ENCODE data around the gene FCMR.

Gene FCMR

DNA sequence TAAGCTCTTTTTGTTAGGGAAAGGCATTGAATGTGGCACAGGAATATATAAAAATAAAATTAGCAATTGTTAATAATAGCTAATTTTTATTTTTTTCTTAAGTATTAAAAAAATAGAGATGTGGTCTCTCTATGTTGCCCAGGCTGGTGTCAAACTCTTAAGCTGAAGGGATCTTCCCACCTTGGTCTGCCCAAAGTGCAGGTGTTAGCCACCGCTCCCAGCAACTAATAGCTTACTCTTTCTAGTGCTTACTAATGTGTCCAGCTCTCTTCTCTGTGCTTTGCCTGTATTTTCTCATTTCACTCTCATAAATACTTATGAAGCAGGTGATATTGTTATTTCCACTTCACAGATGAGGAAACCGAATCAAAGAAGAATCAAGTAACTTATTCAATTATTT is 37.9 kb downstream of the FCMR start:
- Histone ChIP-seq H3K4me3 (ENCODE audit: low read length) (no peak overlapping the region), H3K36me3 (ENCODE audit: insufficient read depth, low read length) (no peaks in the 10 kb centered on the region), H3K9me3 (ENCODE audit: low read length) (no peaks in the 10 kb centered on the region), H3K27me3 (ENCODE audit: insufficient read depth, low read length) (peaks cover 2% of the 10 kb centered on the region), H3K4me1 (ENCODE audit: insufficient read depth, low read length) (no peaks in the 10 kb centered on the region), H2AFZ (ENCODE audit: low read depth, low read length) (no peak overlapping the region)

- Histone ChIP-seq H3K27me3 (ENCODE audit: insufficient read depth, low read length) (peaks cover 2% of the 10 kb centered on the region), H3K36me3 (ENCODE audit: insufficient read depth, low read length) (no peaks in the 10 kb centered on the region), H3K4me3 (ENCODE audit: low read length) (no peak overlapping the region), H2AFZ (ENCODE audit: low read depth, low read length) (no peak overlapping the region), H3K4me1 (ENCODE audit: insufficient read depth, low read length) (no peaks in the 10 kb centered on the region), H3K9me3 (ENCODE audit: low read length) (no peaks in the 10 kb centered on the region)
Observed at GRCh38 chr1:206883160-206883559, 38.6 kb downstream of the FCMR start.

DNA sequence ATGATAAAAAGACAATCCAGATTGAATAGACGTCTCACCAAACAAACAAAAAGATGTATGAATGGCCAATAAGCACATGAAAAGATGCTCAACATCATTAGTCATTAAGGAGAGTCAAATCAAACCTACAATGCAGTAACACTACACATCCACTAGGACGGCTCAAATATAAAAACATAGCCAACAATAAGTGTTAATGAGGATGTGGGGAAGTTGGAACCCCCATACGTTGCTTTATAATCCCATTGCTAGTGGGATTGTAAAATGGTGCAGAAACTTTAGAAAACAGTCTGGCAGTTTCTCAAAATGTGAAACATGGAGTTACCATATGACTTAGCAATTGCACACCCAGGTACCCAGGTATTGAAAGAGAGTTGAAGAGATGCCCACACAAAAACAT is 39.2 kb downstream of the FCMR start:
- Histone ChIP-seq H3K4me1 (ENCODE audit: insufficient read depth, low read length) (no peaks in the 10 kb centered on the region), H2AFZ (ENCODE audit: low read depth, low read length) (no peak overlapping the region), H3K36me3 (ENCODE audit: insufficient read depth, low read length) (no peaks in the 10 kb centered on the region), H3K4me3 (ENCODE audit: low read length) (no peak overlapping the region), H3K9me3 (ENCODE audit: low read length) (no peaks in the 10 kb centered on the region), H3K27me3 (ENCODE audit: insufficient read depth, low read length) (peaks cover 2% of the 10 kb centered on the region)

DNA sequence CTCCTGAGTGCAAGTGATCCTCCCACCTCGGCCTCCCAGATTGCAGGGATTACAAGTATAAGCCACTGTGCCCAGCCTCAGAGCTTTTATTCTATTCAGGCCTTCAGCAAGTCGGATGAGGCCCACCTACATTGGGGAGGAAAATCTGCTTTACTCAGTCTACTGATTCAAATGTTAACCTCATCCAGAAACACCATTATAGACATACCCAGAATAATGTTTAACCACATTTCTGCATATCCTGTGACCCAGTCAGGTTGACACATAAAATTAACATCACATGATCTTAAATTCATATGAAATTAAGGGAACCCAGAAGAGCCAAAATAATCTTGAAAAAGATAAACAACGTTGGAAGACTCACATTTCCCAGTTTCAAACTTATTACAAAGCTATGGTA is 41.4 kb downstream of the FCMR start:
- Histone ChIP-seq H3K9me3 (ENCODE audit: low read length) (no peaks in the 10 kb centered on the region), H2AFZ (ENCODE audit: low read depth, low read length) (no peak overlapping the region), H3K36me3 (ENCODE audit: insufficient read depth, low read length) (no peaks in the 10 kb centered on the region), H3K4me3 (ENCODE audit: low read length) (no peak overlapping the region), H3K27me3 (ENCODE audit: insufficient read depth, low read length) (no peaks in the 10 kb centered on the region), H3K4me1 (ENCODE audit: insufficient read depth, low read length) (no peaks in the 10 kb centered on the region)

DNA sequence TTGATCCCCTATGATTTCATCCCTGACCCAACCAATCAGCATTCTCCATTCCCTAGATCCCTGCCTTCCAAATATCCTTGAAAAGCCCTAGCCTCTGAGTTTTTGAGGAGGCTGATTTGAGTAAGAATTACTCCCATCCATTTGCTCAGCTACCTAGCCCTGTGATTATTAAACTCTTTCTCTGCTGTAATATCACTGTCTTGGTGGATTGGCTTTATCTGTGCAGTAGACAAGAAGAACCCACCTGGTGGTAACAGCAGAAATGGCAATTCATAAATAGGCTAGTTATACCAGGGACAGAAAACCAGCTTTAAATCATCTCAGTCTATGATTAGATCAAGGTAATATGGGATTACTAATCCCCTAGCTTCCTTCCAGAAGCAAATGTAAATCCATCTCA is 43.3 kb downstream of the FCMR start:
- no peaks in the 10 kb centered on the region for H3K27me3 ChIP-seq (ENCODE audit: insufficient read depth, low read length)
- H3K36me3 ChIP-seq (ENCODE audit: insufficient read depth, low read length), result no peaks in the 10 kb centered on the region
- H3K4me3 ChIP-seq (ENCODE audit: low read length), result no peak overlapping the region
- H3K9me3 ChIP-seq (ENCODE audit: low read length), result no peaks in the 10 kb centered on the region
- H3K4me1 ChIP-seq (ENCODE audit: insufficient read depth, low read length), result no peaks in the 10 kb centered on the region
- no peak overlapping the region for H2AFZ ChIP-seq (ENCODE audit: low read depth, low read length)

DNA sequence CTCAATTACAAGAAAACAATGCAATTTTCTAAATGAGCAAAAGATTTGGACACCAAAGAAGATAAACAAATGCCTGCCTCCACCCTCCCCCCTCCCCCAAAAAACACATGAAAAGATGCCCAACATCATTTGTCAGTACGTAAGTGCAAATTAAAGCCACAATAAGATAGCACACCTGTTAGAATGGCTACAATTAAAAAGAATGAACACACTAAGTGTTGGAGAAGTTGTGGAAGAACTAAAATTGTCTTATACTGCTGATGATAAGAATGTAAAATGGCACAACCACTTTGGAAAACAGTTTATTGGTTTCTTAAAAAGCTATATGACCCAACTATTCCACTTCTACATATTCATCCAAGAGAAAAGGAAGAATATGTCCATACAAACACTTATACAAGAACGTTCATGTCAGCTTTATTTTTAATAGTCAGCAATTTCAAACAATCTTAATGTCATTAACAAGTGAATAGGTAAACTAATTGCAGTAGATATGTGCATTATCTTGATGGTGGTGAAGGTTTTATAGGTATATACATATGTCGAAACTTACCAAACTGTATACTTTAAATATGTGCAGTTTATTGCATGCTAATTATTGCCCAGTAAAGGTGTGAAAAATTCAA is 45.9 kb downstream of the FCMR start:
- H3K4me3 ChIP-seq (ENCODE audit: low read length), result no peak overlapping the region
- H3K9me3 ChIP-seq (ENCODE audit: low read length), result no peaks in the 10 kb centered on the region
- no peak overlapping the region for H2AFZ ChIP-seq (ENCODE audit: low read depth, low read length)
- H3K4me1 ChIP-seq (ENCODE audit: insufficient read depth, low read length), result no peaks in the 10 kb centered on the region
- no peaks in the 10 kb centered on the region for H3K36me3 ChIP-seq (ENCODE audit: insufficient read depth, low read length)
- H3K27me3 ChIP-seq (ENCODE audit: insufficient read depth, low read length), result no peaks in the 10 kb centered on the region

- no peak overlapping the region for H3K4me3 ChIP-seq (ENCODE audit: low read length)
- H3K27me3 ChIP-seq (ENCODE audit: insufficient read depth, low read length), result no peaks in the 10 kb centered on the region
- no peaks in the 10 kb centered on the region for H3K9me3 ChIP-seq (ENCODE audit: low read length)
- no peaks in the 10 kb centered on the region for H3K4me1 ChIP-seq (ENCODE audit: insufficient read depth, low read length)
- H2AFZ ChIP-seq (ENCODE audit: low read depth, low read length), result no peak overlapping the region
- H3K36me3 ChIP-seq (ENCODE audit: insufficient read depth, low read length), result no peaks in the 10 kb centered on the region
Observed at GRCh38 chr1:206873603-206874188, 48.0 kb downstream of the FCMR start.

DNA sequence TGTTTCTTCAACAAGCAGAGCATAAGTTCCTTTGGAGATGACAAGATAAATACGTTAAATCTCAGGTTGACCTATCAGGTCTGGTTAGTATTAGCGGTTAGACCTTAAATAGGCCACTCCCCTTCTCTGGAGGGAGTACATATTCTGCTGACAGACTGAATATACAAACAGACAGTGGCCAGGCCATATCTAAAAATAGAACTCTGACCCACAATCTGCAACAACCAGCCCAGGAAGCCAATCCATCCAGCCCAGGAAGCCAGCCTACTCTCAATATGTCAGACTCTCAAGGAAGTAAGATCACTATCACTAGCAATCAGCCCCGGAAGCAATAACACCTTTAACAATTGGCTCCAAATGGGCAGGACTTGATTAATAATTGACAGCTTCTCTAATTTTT is 49.6 kb downstream of the FCMR start:
- H3K4me1 ChIP-seq (ENCODE audit: insufficient read depth, low read length), result no peaks in the 10 kb centered on the region
- no peaks in the 10 kb centered on the region for H3K27me3 ChIP-seq (ENCODE audit: insufficient read depth, low read length)
- H2AFZ ChIP-seq (ENCODE audit: low read depth, low read length), result no peak overlapping the region
- H3K4me3 ChIP-seq (ENCODE audit: low read length), result no peak overlapping the region
- no peaks in the 10 kb centered on the region for H3K36me3 ChIP-seq (ENCODE audit: insufficient read depth, low read length)
- no peaks in the 10 kb centered on the region for H3K9me3 ChIP-seq (ENCODE audit: low read length)

GRCh38 chr1:206868264-206868663 is 53.5 kb downstream of the FCMR start:
- Histone ChIP-seq H3K36me3 (ENCODE audit: insufficient read depth, low read length) (no peaks in the 10 kb centered on the region), H3K4me1 (ENCODE audit: insufficient read depth, low read length) (no peaks in the 10 kb centered on the region), H2AFZ (ENCODE audit: low read depth, low read length) (no peak overlapping the region), H3K27me3 (ENCODE audit: insufficient read depth, low read length) (no peaks in the 10 kb centered on the region), H3K4me3 (ENCODE audit: low read length) (no peak overlapping the region), H3K9me3 (ENCODE audit: low read length) (no peaks in the 10 kb centered on the region)

DNA sequence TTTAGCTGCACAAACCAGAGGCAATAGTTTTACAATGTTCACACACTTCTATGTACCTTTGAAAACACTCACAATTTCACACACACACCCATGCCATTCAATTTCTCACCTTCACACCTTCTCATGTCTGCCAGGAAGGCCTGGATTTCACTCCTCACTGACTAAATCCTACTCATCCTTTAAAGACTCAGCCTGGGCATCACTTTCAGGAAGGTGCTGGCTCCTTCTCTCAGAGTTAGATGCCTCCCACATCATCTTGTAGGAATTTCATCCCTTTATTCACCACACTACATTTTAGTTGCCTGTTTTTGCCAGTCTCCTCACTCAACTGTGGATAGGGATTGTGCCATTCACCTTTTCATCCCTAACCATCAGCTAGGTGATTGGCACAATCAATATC is 54.0 kb downstream of the FCMR start:
- Histone ChIP-seq H3K4me3 (ENCODE audit: low read length) (no peak overlapping the region), H2AFZ (ENCODE audit: low read depth, low read length) (no peak overlapping the region), H3K9me3 (ENCODE audit: low read length) (no peaks in the 10 kb centered on the region), H3K4me1 (ENCODE audit: insufficient read depth, low read length) (no peaks in the 10 kb centered on the region), H3K27me3 (ENCODE audit: insufficient read depth, low read length) (no peaks in the 10 kb centered on the region), H3K36me3 (ENCODE audit: insufficient read depth, low read length) (no peaks in the 10 kb centered on the region)

GRCh38 chr1:206867239-206867638 is 54.5 kb downstream of the FCMR start:
- H3K27me3 ChIP-seq (ENCODE audit: insufficient read depth, low read length), result no peaks in the 10 kb centered on the region
- no peak overlapping the region for H3K4me3 ChIP-seq (ENCODE audit: low read length)
- no peak overlapping the region for H2AFZ ChIP-seq (ENCODE audit: low read depth, low read length)
- H3K4me1 ChIP-seq (ENCODE audit: insufficient read depth, low read length), result no peaks in the 10 kb centered on the region
- H3K36me3 ChIP-seq (ENCODE audit: insufficient read depth, low read length), result no peaks in the 10 kb centered on the region
- no peaks in the 10 kb centered on the region for H3K9me3 ChIP-seq (ENCODE audit: low read length)

DNA sequence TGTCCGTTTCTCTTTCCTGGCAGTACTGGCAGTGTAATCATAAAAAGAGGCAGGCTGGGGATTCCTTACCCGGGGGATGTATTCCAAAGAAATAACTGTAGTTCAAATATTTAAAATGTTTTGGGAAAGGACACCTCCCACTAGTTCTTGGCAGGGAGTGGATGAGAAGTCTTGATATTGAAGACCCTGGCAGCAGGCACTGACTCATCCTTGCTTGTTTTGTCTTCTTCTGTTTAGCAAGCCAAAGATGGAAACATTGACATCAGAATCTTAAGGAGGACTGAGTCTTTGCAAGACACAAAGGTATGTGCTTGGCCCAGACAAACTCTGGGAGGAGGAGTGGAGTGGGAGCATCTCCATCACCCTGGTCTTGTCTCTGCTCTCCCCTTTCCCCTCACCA is 55.7 kb downstream of the FCMR start:
- Histone ChIP-seq H3K27me3 (ENCODE audit: insufficient read depth, low read length) (peaks cover 4% of the 10 kb centered on the region), H3K36me3 (ENCODE audit: insufficient read depth, low read length) (no peaks in the 10 kb centered on the region), H3K9me3 (ENCODE audit: low read length) (no peaks in the 10 kb centered on the region), H3K4me3 (ENCODE audit: low read length) (no peak overlapping the region), H2AFZ (ENCODE audit: low read depth, low read length) (no peak overlapping the region), H3K4me1 (ENCODE audit: insufficient read depth, low read length) (no peaks in the 10 kb centered on the region)

- H2AFZ ChIP-seq (ENCODE audit: low read depth, low read length), result no peak within 1 kb of the TSS
- H3K4me3 ChIP-seq (ENCODE audit: low read length), result no peak within 1 kb of the TSS
- H3K27me3 ChIP-seq (ENCODE audit: insufficient read depth, low read length), result peaks cover 5% of the 10 kb centered on the region
- no peaks in the 10 kb centered on the region for H3K4me1 ChIP-seq (ENCODE audit: insufficient read depth, low read length)
- no peaks in the 10 kb centered on the region for H3K36me3 ChIP-seq (ENCODE audit: insufficient read depth, low read length)
- no peaks in the 10 kb centered on the region for H3K9me3 ChIP-seq (ENCODE audit: low read length)
Observed at GRCh38 chr1:206864939-206865671, 56.6 kb downstream of the FCMR start, which contains the start of gene IL20. TSS of gene IL20 (plus strand) at chr1:206865623. CDS start at chr1:206865853, 230 bp downstream.

All from neuron (in vitro differentiated cells).